Activated B cell treated with CpG ODN at 0.5 μM for 24 hours (primary cell): Measurements from ENCODE around the gene OR1F1. TPM values are rescaled to one million over a fixed set of nuclear protein-coding genes. Genes with fewer than 3 reads are reported as not detected.

Experiments
- ATAC-seq: fragments of 200-7000 bp; cut with Tn5 transposase; one replicate; pipeline ENCODE4 v1.10.0; 2021; ENCODE audit warnings: low read depth, mild to moderate bottlenecking, moderate library complexity
- CTCF ChIA-PET: fragments of 350-600 bp; sonication (Branson Sonifier 250); formaldehyde crosslinking; loops from one replicate; lab custom pipeline; 2021; ENCODE audit warnings: antibody characterized with exemption; lab: Charles Lee
- POLR2A ChIA-PET: fragments of 350-600 bp; sonication (Branson Sonifier 250); formaldehyde crosslinking; loops from one replicate; lab custom pipeline; 2021; ENCODE audit warnings: antibody characterized with exemption; lab: Charles Lee
- DNase-seq: peaks from one replicate; pipeline ENCODE4 v3.0.0; 2022
- H3K27ac Mint-ChIP-seq: one replicate; pipeline ENCODE4 v1.8.0; 2020; ENCODE audit warnings: mixed read lengths
- H3K27me3 Mint-ChIP-seq: one replicate; pipeline ENCODE4 v1.8.0; 2021; ENCODE audit warnings: mixed read lengths
- H3K36me3 Mint-ChIP-seq: one replicate; pipeline ENCODE4 v1.8.0; 2021; ENCODE audit warnings: low read depth, mixed read lengths
- H3K4me1 Mint-ChIP-seq: one replicate; pipeline ENCODE4 v1.8.0; 2021; ENCODE audit warnings: mixed read lengths
- H3K4me3 Mint-ChIP-seq: one replicate; pipeline ENCODE4 v1.8.0; 2020; ENCODE audit warnings: mild to moderate bottlenecking, mixed read lengths
- H3K9me3 Mint-ChIP-seq: one replicate; pipeline ENCODE4 v1.8.0; 2020; ENCODE audit warnings: mixed read lengths
- CTCF ChIP-seq: fragments of 200-600 bp; IDR thresholded peaks from one replicate; pipeline ENCODE4 v1.8.0; 2022; ENCODE audit warnings: antibody characterized with exemption, mild to moderate bottlenecking
- intact Hi-C: fragments of 100-400 bp; cut with micrococcal nuclease; formaldehyde crosslinking; loops from one replicate; pipeline ENCODE4 v1.15.1; 2024
- total RNA-seq: library from RNA; stranded (reverse); gene quantifications from 2 replicates; pipeline ENCODE4 v1.2.3, GENCODE V29; 2022

The OR1F1 gene
- total RNA-seq, 1 donor from 2014 or later: not detected

GRCh38 chr16:3152027-3152276 lies 36.1 kb upstream of the OR1F1 start:
- Mint-ChIP-seq H3K9me3 (peaks cover 3% of the 10 kb centered on the region), H3K27ac (peak overlapping the region; percentile 93), H3K36me3 (peaks cover 7% of the 10 kb centered on the region), H3K27me3 (no peaks in the 10 kb centered on the region), H3K4me1 (peaks cover 25% of the 10 kb centered on the region), H3K4me3 (peak overlapping the region; percentile 85)
- ChIA-PET CTCF (interaction anchor here (0.7 to 1.1 kb wide), 4 partner anchors 14 to 124 kb away, joined by 3 to 4 read pairs (median 3); no protein-coding TSS in a partner anchor), POLR2A (interaction anchor here (1.3 kb wide), 1 partner anchor 32 kb away, joined by 8 read pairs; no protein-coding TSS in a partner anchor)
- intact Hi-C loops: loop anchor here (1.0 to 10.0 kb wide), 5 partner anchors 14 to 1187 kb away; partner anchors contain the start of genes RNF151, RPS2 and SLX4
- DNase-seq: no peak
- ATAC-seq: no peak
- no peak for TF ChIP-seq CTCF

GRCh38 chr16:3152277-3152990 lies 35.6 kb upstream of the OR1F1 start:
- peaks cover 3% of the 10 kb centered on the region for H3K9me3 Mint-ChIP-seq
- intact Hi-C loops: loop anchor here (1.0 to 10.0 kb wide), 5 partner anchors 14 to 1188 kb away; partner anchors contain the start of genes RNF151, RPS2 and SLX4
- peaks cover 7% of the 10 kb centered on the region for H3K36me3 Mint-ChIP-seq
- H3K27me3 Mint-ChIP-seq: no peaks in the 10 kb centered on the region
- TF ChIP-seq CTCF: no peak
- DNase-seq: peak; percentile 69
- ChIA-PET CTCF (interaction anchor here (0.7 to 1.1 kb wide), 4 partner anchors 13 to 124 kb away, joined by 3 to 4 read pairs (median 3); no protein-coding TSS in a partner anchor), POLR2A (interaction anchor here (0.7 to 1.3 kb wide), 3 partner anchors 18 to 345 kb away, joined by 3 to 8 read pairs (median 3); partner anchors contain the start of gene ZNF213)
- peak overlapping the region; percentile 93 for H3K27ac Mint-ChIP-seq
- ATAC-seq: peak; percentile 2
- H3K4me3 Mint-ChIP-seq: peak overlapping the region; percentile 85
- H3K4me1 Mint-ChIP-seq: peaks cover 28% of the 10 kb centered on the region

- Mint-ChIP-seq H3K36me3 (peaks cover 7% of the 10 kb centered on the region), H3K27me3 (no peaks in the 10 kb centered on the region), H3K4me1 (peaks cover 34% of the 10 kb centered on the region), H3K9me3 (peaks cover 3% of the 10 kb centered on the region), H3K27ac (peak overlapping the region; percentile 93), H3K4me3 (peak overlapping the region; percentile 85)
- POLR2A ChIA-PET: interaction anchor here (0.7 to 1.3 kb wide), 3 partner anchors 18 to 345 kb away, joined by 3 to 8 read pairs (median 3); partner anchors contain the start of gene ZNF213
- CTCF ChIA-PET: no interaction called here
- no peak for DNase-seq
- TF ChIP-seq CTCF: no peak
- no peak for ATAC-seq
- intact Hi-C loops: loop anchor here (1.0 to 10.0 kb wide), 5 partner anchors 13 to 1188 kb away; partner anchors contain the start of genes RNF151, RPS2 and SLX4
Measured at GRCh38 chr16:3152991-3153368, 35.0 kb upstream of the OR1F1 start.

- H3K9me3 Mint-ChIP-seq: peaks cover 3% of the 10 kb centered on the region
- TF ChIP-seq CTCF: no peak
- H3K4me1 Mint-ChIP-seq: peaks cover 35% of the 10 kb centered on the region
- ChIA-PET POLR2A (no interaction called here), CTCF (no interaction called here)
- peak overlapping the region; percentile 53 for H3K27ac Mint-ChIP-seq
- ATAC-seq: no peak
- no peak overlapping the region for H3K4me3 Mint-ChIP-seq
- H3K36me3 Mint-ChIP-seq: peaks cover 12% of the 10 kb centered on the region
- DNase-seq: no peak
- intact Hi-C loops: loop anchor here (5.0 to 10.0 kb wide), 5 partner anchors 82 to 1190 kb away; partner anchors contain the start of genes RNF151, RPS2, SLX4 and ZNF200
- peaks cover 2% of the 10 kb centered on the region for H3K27me3 Mint-ChIP-seq
Measured at GRCh38 chr16:3155181-3155580, 32.8 kb upstream of the OR1F1 start.

- no peak for DNase-seq
- ATAC-seq: no peak
- no peak for TF ChIP-seq CTCF
- Mint-ChIP-seq H3K9me3 (peaks cover 3% of the 10 kb centered on the region), H3K4me3 (no peak overlapping the region), H3K4me1 (peaks cover 31% of the 10 kb centered on the region), H3K36me3 (peaks cover 8% of the 10 kb centered on the region), H3K27me3 (peaks cover 2% of the 10 kb centered on the region), H3K27ac (peak overlapping the region; percentile 24)
- intact Hi-C loops: loop anchor here (5.0 to 10.0 kb wide), 5 partner anchors 81 to 1191 kb away; partner anchors contain the start of genes RNF151, RPS2, SLX4 and ZNF200
- POLR2A ChIA-PET: interaction anchor here (0.5 to 3.4 kb wide), 2 partner anchors 14 to 1304 kb away, joined by 3 to 28 read pairs; no protein-coding TSS in a partner anchor
- CTCF ChIA-PET: interaction anchor here (1.1 kb wide), 1 partner anchor 124 kb away, joined by 4 read pairs; no protein-coding TSS in a partner anchor
Measured at GRCh38 chr16:3155972-3156371, 32.0 kb upstream of the OR1F1 start.
